HG02938 (cell line): ENCODE measurements around the gene B9D2.
"Not testable (repeated sequence)": the region's sequence is repeated elsewhere in the genome, so short reads cannot be mapped to it uniquely, and the experiment has no call there.

Source experiments
- ATAC-seq: cut with Tn5 transposase; IDR thresholded peaks from one replicate; pipeline ENCODE4 v1.9.1; 2021; ENCODE audit warnings: mild to moderate bottlenecking, moderate library complexity; ENCODE audit not compliant: unreplicated experiment

The B9D2 gene

GRCh38 chr19:41363753-41364523, at the start of gene B9D2:
Gene B9D2 (minus strand): TSS chr19:41364149. CDS start chr19:41363519, 630 bp downstream.
- ATAC-seq = peak; percentile 77

DNA sequence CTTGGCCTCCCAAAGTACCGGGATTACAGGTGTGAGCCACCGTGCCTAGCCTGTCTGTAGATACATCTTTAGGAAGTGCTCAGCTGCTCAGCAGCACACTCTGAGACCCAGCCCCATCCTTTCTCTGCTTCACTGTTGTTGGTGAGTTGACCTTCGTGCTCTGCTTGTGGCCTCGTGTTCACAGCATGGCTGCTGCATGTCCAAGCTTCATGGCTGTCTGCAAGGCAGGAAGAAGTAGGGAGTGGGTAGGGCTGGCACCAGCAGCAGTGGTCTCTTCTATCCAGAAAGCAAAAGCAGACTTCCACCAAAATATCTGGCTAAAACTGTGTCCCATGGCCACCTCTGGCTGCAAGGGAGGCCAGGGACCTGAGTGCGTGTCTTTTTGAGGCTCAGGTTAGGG, 49.0 kb upstream of the B9D2 start:
- no peak for ATAC-seq

GRCh38 chr19:41411968-41412265, 48.0 kb upstream of the B9D2 start:
- no peak for ATAC-seq

GRCh38 chr19:41411100-41411967, 47.4 kb upstream of the B9D2 start:
- ATAC-seq = no peak

- ATAC-seq = no peak
Observed at GRCh38 chr19:41410336-41411054, 46.5 kb upstream of the B9D2 start.

DNA sequence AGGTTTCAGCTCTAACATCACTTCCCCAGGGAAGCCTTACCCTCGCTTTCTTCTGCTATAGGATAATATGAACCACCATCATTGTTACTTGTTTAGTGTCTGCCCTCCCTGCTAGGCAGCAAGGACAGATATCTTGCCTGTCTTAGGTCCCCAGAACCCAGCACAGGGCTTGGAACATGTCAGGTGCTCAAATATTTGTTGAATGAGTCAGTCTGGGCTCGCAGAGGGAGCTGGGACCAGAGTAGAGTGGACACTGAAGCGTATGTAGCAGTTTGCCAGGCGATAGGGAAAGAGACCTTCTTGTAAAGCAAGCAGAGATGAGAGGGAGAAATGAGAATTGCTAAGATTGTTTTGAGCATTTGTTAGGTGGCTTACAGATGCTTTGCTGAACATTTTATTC, 45.3 kb upstream of the B9D2 start:
- ATAC-seq = no peak

- ATAC-seq = not testable (repeated sequence)
Observed at GRCh38 chr19:41408846-41409245, 44.9 kb upstream of the B9D2 start.

GRCh38 chr19:41408256-41408655, 44.3 kb upstream of the B9D2 start:
- ATAC-seq = no peak

DNA sequence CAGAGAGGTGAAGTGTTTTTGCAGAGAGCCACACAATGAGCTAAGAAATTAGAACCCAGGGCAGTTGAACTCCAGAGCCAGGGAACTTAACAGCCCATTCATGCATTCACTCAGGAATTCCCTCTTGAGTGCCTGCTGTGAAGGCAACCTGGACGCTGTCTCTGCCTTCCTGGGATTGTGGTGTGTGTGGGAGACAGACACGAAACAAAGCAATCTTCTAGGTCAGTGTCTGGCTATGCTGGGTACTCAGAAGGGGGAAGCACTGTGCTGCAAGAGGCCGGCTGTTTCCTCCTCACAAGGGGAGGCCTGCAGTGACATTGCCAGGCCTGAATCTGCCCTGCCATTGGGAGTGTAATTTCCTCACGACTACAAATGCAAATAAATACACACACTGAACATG, 43.3 kb upstream of the B9D2 start:
- ATAC-seq = no peak

- no peak for ATAC-seq
Observed at GRCh38 chr19:41405776-41406175, 41.8 kb upstream of the B9D2 start.

GRCh38 chr19:41403181-41403970, 39.4 kb upstream of the B9D2 start:
- ATAC-seq = no peak

DNA sequence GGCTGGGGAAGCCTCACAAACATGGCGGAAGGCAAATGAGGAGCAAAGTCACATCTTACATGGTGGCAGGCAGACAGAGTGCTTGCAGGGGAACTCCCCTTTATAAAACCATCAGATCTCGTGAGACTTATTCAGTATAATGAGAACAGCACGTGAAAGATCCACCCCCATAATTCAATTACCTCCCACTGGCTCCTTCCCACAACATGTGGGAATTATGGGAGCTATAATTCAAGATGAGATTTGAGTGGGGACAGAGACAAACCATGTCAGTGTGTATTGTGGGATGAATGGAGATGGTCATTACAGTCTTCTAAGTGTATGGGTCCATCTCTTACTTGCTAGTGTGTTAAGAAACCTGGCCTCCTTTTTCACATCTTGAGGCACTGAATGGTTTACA, 38.1 kb upstream of the B9D2 start:
- no peak for ATAC-seq

DNA sequence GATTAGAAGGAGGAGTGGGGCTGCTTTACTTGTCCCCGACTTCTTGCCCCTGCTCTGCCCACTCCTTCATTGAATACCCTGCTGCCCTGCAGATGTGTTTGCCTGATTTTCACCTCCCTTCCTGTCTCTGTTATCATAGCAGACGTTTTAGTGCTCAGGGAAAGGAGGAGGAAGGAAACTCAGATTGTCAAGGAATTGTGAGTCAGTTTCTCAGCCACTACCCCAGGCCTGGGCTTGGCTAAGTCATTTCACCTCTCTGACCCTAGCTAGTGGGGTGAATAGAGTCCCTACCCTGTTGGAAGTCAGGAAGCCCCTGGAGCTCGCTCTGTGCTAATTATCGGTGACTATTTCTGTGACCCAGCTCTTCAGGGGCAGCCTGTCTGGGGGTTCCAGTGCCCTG, 37.5 kb upstream of the B9D2 start:
- no peak for ATAC-seq

GRCh38 chr19:41399525-41399924, 35.6 kb upstream of the B9D2 start:
- no peak for ATAC-seq

GRCh38 chr19:41399091-41399490, 35.1 kb upstream of the B9D2 start:
- no peak for ATAC-seq

- ATAC-seq = no peak
Observed at GRCh38 chr19:41398598-41398997, 34.6 kb upstream of the B9D2 start.

DNA sequence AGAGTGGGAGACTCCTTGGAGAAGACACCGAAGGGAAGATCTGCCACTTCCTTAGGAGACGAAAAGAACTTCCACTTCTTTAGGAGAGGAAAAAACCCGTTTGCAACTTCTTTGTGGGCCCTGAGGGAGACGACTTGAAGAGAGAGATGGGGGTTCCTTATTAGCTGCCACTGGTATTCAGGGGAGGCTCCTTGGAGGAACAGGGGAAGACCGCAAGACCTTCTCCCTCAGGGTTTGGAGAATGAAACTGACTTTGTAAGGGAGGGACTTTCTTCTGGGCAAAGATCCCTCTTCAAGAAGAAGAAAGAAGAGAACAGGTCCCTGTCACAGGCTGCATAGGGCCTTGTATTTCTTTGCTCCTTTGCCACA, 34.1 kb upstream of the B9D2 start:
- no peak for ATAC-seq

GRCh38 chr19:41397086-41398049, 33.4 kb upstream of the B9D2 start, which contains the start of the genes BCKDHA and EXOSC5:
Gene BCKDHA (plus strand): TSS chr19:41397818. CDS start chr19:41397828, 10 bp downstream.
Gene EXOSC5 (minus strand): TSS chr19:41397359. CDS start chr19:41397328, 31 bp downstream.
- ATAC-seq = peak; percentile 74

- no peak for ATAC-seq
Observed at GRCh38 chr19:41395355-41395754, 31.4 kb upstream of the B9D2 start.

DNA sequence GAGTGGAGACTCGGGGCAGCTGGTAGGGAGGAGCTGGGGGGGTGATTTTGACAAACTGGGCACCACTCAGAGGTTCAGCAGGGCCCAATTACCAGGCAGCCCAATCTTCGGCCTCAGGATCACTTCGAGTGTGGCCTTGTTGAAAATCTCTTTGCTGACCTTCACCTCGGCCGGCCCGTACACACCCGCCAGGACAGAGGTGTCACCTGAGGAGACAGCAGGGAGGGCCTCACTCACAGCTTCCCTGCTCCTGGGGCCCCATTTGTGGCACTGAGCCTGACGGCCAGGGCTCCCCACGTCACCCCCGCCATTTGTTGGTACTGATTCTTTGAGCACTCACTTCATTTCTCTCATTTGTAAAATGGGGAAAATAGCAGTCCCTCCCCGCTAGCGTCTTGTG, 28.8 kb upstream of the B9D2 start:
- no peak for ATAC-seq
